ENCODE data around the gene ASB13. TPM values are rescaled to one million over a fixed set of nuclear protein-coding genes. Genes with fewer than 3 reads are reported as not detected.
A peak's percentile ranks its signal among the peaks of the same experiment; 100 is the strongest.

ASB13 gene
- total and polyA plus RNA-seq, 2 experiments from 2014 or later = 11.6 to 20.2 TPM

GRCh38 chr10:5599613-5600520 lies 66.5 kb downstream of the ASB13 start:
- Mint-ChIP-seq H3K36me3 (ENCODE audit: low read depth) (no peaks in the 10 kb centered on the region), H3K9me3 (no peaks in the 10 kb centered on the region), H3K27me3 (ENCODE audit: insufficient read depth, low read depth, poor library complexity) (peaks cover 9% of the 10 kb centered on the region), H3K4me3 (no peak overlapping the region), H3K4me1 (peaks cover 3% of the 10 kb centered on the region; the same call in 2 of the 3 replicates), H3K27ac (no peak overlapping the region)
- H3K4me2 ChIP-seq = no peak overlapping the region
- no peak for TF ChIP-seq ZNF462 (CRISPR knock-in tag; IDR thresholded peaks at IDR 0.05)
- no peak for TF ChIP-seq CTCF (conservative IDR thresholded peaks at IDR 0.05; ENCODE audit: low read depth in 2 of 2)
- no peak for TF ChIP-seq CREB1 (CRISPR knock-in tag; IDR thresholded peaks at IDR 0.05; ENCODE audit: low read depth)
- TF ChIP-seq JUNB (IDR thresholded peaks at IDR 0.05; ENCODE audit: unreplicated experiment) = no peak
- TF ChIP-seq REST (IDR thresholded peaks at IDR 0.05; ENCODE audit: unreplicated experiment) = no peak
- no peak for TF ChIP-seq POLR2AphosphoS5 (IDR thresholded peaks at IDR 0.05; ENCODE audit: low read depth)
- no peak for TF ChIP-seq STAT1 (IDR thresholded peaks at IDR 0.05; ENCODE audit: unreplicated experiment)
- TF ChIP-seq ZNF114 (CRISPR knock-in tag; IDR thresholded peaks at IDR 0.05) = no peak
- TF ChIP-seq NANOG (IDR thresholded peaks at IDR 0.05; ENCODE audit: borderline replicate concordance) = no peak
- H3F3A ChIP-seq (replicated peaks; ENCODE audit: low read depth) = no peaks in the 10 kb centered on the region
- H3K79me2 ChIP-seq (replicated peaks; ENCODE audit: insufficient read depth) = no peaks in the 10 kb centered on the region
- no peak overlapping the region for H3K4me3 ChIP-seq
- no peak overlapping the region for H3K27ac ChIP-seq (ENCODE audit: low read depth)
- peak; percentile 28; the same call in 1 of the 3 replicates for ATAC-seq
- H2AFZ ChIP-seq = 0 out of 2 replicates have a peak overlapping the region, but pooled peaks have one; percentile 23
- no peaks in the 10 kb centered on the region for H3K36me3 ChIP-seq (ENCODE audit: insufficient read depth)
- no peaks in the 10 kb centered on the region for H4K20me1 ChIP-seq (replicated peaks; ENCODE audit: insufficient read depth)
- no peaks in the 10 kb centered on the region for H3K9me2 ChIP-seq (ENCODE audit: insufficient read depth)
- H3K27me3 ChIP-seq (ENCODE audit: insufficient read depth) = no peaks in the 10 kb centered on the region
- no peak for DNase-seq (ENCODE audit: low spot score)
- H3K4me1 ChIP-seq (ENCODE audit: insufficient read depth) = no peaks in the 10 kb centered on the region

Measured in GM23338 (cell line).